HepG2 (cell line): Measurements from ENCODE around the gene TMEM121. TPM values are rescaled to one million over a fixed set of nuclear protein-coding genes. Genes with fewer than 3 reads are reported as not detected.

Source experiments
- FOSL2 ChIP-seq: sonication (generic); formaldehyde crosslinking; IDR thresholded peaks from 2 replicates; pipeline ENCODE4 v1.4.0; 2020; ENCODE audit warnings: missing genetic modification reagents
- HNRNPL ChIP-seq: fragments of 200-400 bp; formaldehyde crosslinking; IDR thresholded peaks from 2 replicates; pipeline ENCODE4 v1.6.1; 2017; ENCODE audit warnings: mild to moderate bottlenecking, low read depth, low read length
- KMT2B ChIP-seq: IDR thresholded peaks from 2 replicates; pipeline ENCODE4 v1.6.1; 2016; ENCODE audit warnings: missing genetic modification reagents, missing compliant biosample characterization
- MIXL1 ChIP-seq: IDR thresholded peaks from 2 replicates; pipeline ENCODE4 v1.6.1; 2016
- MZF1 ChIP-seq: sonication (generic); formaldehyde crosslinking; IDR thresholded peaks from 2 replicates; pipeline ENCODE4 v1.8.1; 2023; ENCODE audit warnings: mild to moderate bottlenecking, missing genetic modification reagents, borderline replicate concordance
- NR2C2 ChIP-seq: sonication (generic); formaldehyde crosslinking; IDR thresholded peaks from 2 replicates; pipeline ENCODE4 v1.4.0; 2020; ENCODE audit warnings: missing genetic modification reagents, mild to moderate bottlenecking, moderate library complexity, borderline replicate concordance
- NR2F6 ChIP-seq, 2 experiments: IDR thresholded peaks; 2 replicates each; pipeline ENCODE4 v1.6.1; 2016; ENCODE audit warnings: antibody characterized with exemption in 1 of 2, mild to moderate bottlenecking in 1 of 2
- PHF21A ChIP-seq: sonication (generic); formaldehyde crosslinking; IDR thresholded peaks from 2 replicates; pipeline ENCODE4 v1.5.0; 2020; ENCODE audit warnings: mild to moderate bottlenecking, missing genetic modification reagents
- REPIN1 ChIP-seq: sonication (generic); formaldehyde crosslinking; IDR thresholded peaks from 2 replicates; pipeline ENCODE4 v1.8.0; 2022; ENCODE audit warnings: missing genetic modification reagents, low read depth, mild to moderate bottlenecking, borderline replicate concordance
- SMAD3 ChIP-seq: sonication (generic); formaldehyde crosslinking; IDR thresholded peaks from 2 replicates; pipeline ENCODE4 v1.4.0; 2020; ENCODE audit warnings: missing genetic modification reagents
- YY1 ChIP-seq: IDR thresholded peaks from 2 replicates; pipeline ENCODE4 v1.6.1; 2011; ENCODE audit warnings: low read length, low read depth, moderate library complexity, mild to moderate bottlenecking; ENCODE audit not compliant: insufficient read depth, insufficient replicate concordance
- ZNF253 ChIP-seq: sonication (generic); formaldehyde crosslinking; IDR thresholded peaks from 2 replicates; pipeline ENCODE4 v1.8.0; 2022; ENCODE audit warnings: mild to moderate bottlenecking, missing genetic modification reagents, borderline replicate concordance
- ZNF264 ChIP-seq: sonication (generic); formaldehyde crosslinking; IDR thresholded peaks from 2 replicates; pipeline ENCODE4 v1.4.0; 2020; ENCODE audit warnings: missing genetic modification reagents
- ZNF468 ChIP-seq: sonication (generic); formaldehyde crosslinking; IDR thresholded peaks from 2 replicates; pipeline ENCODE4 v1.8.0; 2022; ENCODE audit warnings: mild to moderate bottlenecking, moderate library complexity, missing genetic modification reagents
- ZNF792 ChIP-seq: IDR thresholded peaks from 2 replicates; pipeline ENCODE4 v1.6.1; 2016
- polyA plus RNA-seq, 8 experiments: library from polyadenylated mRNA; depleted of rRNA in 3 of 8; stranded (reverse) in 7 of 8; unstranded in 1 of 8; fragments of >200 nt; fragmentation: Illumina TruSeq in 4 of 8; extraction: Trizol in 4 of 8; gene quantifications; 2 replicates each; pipeline versions ENCODE4 v1.2.1 to v1.2.3, GENCODE V29; 2011 to 2016; ENCODE audit warnings: low read depth in 4 of 8, missing spikeins in 1 of 8, mixed read lengths in 1 of 8; ENCODE audit not compliant: insufficient read depth in 1 of 8
- total RNA-seq, 5 experiments: library from RNA; depleted of rRNA; stranded (reverse); fragments of >200 nt; fragmentation: Illumina TruSeq; extraction: Trizol; gene quantifications; 2 replicates each; pipeline ENCODE4 v1.2.3, GENCODE V29; 2016; ENCODE audit warnings: low read depth in 1 of 5
- TF ChIP-seq, protein P1 (sequence below): sonication (generic); formaldehyde crosslinking; IDR thresholded peaks from 2 replicates; pipeline ENCODE4 v1.5.0; 2020; ENCODE audit warnings: missing genetic modification reagents, mild to moderate bottlenecking, borderline replicate concordance
- TF ChIP-seq, protein P2 (sequence below): fragments of 450-650 bp; IDR thresholded peaks from 2 replicates; pipeline ENCODE4 v1.6.1; 2017; ENCODE audit warnings: mild to moderate bottlenecking
- TF ChIP-seq, protein P3 (sequence below): sonication (generic); formaldehyde crosslinking; IDR thresholded peaks from 2 replicates; pipeline ENCODE4 v1.4.0; 2020; ENCODE audit warnings: missing genetic modification reagents, mild to moderate bottlenecking, borderline replicate concordance
- TF ChIP-seq, protein P4 (sequence below): sonication (generic); formaldehyde crosslinking; IDR thresholded peaks from 2 replicates; pipeline ENCODE4 v1.4.0; 2020; ENCODE audit warnings: missing genetic modification reagents
- TF ChIP-seq, protein P5 (sequence below): sonication (generic); formaldehyde crosslinking; IDR thresholded peaks from 2 replicates; pipeline ENCODE4 v1.5.1; 2020; ENCODE audit warnings: missing genetic modification reagents, mild to moderate bottlenecking, borderline replicate concordance
- TF ChIP-seq, protein P6 (sequence below): sonication (generic); formaldehyde crosslinking; conservative IDR thresholded peaks from 2 replicates; pipeline ENCODE4 v1.4.0; 2020; ENCODE audit warnings: missing genetic modification reagents

Gene TMEM121
- total and polyA plus RNA-seq, 2 of the 13 experiments (the other 11 are each of a cell fraction or from before 2014, with no cell fraction given), result 6.6 to 19.0 TPM

DNA sequence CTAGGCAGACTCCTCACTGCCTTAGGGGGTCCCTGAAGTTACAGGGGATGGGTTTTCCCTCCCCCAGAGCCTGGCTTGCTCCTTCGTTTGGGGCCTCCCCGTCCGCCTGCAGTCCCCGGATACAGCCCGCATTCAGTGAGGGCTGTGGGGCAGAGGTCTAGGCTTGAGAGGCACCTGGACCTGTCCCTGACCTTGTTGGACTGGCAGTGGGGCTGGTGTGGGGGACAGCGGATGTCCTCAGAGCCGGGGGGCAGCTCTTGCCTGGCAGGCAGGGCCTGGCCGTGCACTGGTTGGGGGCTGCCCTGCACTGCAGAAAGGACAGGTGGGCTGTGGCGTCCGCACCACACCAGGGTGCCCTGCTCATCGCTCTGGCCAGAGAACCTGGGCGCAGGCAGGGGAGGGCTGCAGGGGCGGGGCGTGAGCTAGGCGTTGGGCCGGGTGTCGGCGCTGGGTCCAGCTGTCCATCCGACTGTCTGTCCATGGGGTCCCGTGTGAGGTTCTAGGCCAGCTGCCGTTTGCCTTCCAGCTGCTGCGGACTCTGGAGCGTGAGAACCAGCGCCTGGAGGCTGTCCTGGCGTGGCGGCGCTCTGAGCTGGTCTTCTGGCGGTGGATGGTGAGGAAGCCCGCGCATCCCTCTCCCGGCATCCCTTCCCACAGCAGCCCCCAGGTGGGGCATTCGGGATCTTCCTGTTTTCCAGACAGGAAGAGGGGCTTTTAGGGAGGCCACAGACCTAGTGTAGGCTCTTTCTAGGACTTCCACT is 29.4 kb upstream of the TMEM121 start (continued):
- TF ChIP-seq HNRNPL, result peak; percentile 69; the same call in 1 of the 2 replicates
- TF ChIP-seq NR2F6 (IDR thresholded peaks at IDR 0.05), result no peak
- TF ChIP-seq NR2F6 (CRISPR knock-in tag; IDR thresholded peaks at IDR 0.05), result peak; percentile 65
- TF ChIP-seq ZNF792 (CRISPR knock-in tag), result no peak
- TF ChIP-seq ZNF468, result no peak
- TF ChIP-seq, protein P1, sequence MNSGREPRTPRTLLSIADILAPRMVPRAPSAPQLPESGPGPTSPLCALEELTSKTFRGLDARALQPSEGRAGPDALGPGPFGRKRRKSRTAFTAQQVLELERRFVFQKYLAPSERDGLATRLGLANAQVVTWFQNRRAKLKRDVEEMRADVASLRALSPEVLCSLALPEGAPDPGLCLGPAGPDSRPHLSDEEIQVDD, result no peak
- TF ChIP-seq, protein P2, sequence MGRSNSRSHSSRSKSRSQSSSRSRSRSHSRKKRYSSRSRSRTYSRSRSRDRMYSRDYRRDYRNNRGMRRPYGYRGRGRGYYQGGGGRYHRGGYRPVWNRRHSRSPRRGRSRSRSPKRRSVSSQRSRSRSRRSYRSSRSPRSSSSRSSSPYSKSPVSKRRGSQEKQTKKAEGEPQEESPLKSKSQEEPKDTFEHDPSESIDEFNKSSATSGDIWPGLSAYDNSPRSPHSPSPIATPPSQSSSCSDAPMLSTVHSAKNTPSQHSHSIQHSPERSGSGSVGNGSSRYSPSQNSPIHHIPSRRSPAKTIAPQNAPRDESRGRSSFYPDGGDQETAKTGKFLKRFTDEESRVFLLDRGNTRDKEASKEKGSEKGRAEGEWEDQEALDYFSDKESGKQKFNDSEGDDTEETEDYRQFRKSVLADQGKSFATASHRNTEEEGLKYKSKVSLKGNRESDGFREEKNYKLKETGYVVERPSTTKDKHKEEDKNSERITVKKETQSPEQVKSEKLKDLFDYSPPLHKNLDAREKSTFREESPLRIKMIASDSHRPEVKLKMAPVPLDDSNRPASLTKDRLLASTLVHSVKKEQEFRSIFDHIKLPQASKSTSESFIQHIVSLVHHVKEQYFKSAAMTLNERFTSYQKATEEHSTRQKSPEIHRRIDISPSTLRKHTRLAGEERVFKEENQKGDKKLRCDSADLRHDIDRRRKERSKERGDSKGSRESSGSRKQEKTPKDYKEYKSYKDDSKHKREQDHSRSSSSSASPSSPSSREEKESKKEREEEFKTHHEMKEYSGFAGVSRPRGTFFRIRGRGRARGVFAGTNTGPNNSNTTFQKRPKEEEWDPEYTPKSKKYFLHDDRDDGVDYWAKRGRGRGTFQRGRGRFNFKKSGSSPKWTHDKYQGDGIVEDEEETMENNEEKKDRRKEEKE, result no peak
- TF ChIP-seq, protein P3, sequence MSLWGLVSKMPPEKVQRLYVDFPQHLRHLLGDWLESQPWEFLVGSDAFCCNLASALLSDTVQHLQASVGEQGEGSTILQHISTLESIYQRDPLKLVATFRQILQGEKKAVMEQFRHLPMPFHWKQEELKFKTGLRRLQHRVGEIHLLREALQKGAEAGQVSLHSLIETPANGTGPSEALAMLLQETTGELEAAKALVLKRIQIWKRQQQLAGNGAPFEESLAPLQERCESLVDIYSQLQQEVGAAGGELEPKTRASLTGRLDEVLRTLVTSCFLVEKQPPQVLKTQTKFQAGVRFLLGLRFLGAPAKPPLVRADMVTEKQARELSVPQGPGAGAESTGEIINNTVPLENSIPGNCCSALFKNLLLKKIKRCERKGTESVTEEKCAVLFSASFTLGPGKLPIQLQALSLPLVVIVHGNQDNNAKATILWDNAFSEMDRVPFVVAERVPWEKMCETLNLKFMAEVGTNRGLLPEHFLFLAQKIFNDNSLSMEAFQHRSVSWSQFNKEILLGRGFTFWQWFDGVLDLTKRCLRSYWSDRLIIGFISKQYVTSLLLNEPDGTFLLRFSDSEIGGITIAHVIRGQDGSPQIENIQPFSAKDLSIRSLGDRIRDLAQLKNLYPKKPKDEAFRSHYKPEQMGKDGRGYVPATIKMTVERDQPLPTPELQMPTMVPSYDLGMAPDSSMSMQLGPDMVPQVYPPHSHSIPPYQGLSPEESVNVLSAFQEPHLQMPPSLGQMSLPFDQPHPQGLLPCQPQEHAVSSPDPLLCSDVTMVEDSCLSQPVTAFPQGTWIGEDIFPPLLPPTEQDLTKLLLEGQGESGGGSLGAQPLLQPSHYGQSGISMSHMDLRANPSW (CRISPR knock-in tag), result no peak
- TF ChIP-seq MZF1, result no peak
- TF ChIP-seq, protein P4, sequence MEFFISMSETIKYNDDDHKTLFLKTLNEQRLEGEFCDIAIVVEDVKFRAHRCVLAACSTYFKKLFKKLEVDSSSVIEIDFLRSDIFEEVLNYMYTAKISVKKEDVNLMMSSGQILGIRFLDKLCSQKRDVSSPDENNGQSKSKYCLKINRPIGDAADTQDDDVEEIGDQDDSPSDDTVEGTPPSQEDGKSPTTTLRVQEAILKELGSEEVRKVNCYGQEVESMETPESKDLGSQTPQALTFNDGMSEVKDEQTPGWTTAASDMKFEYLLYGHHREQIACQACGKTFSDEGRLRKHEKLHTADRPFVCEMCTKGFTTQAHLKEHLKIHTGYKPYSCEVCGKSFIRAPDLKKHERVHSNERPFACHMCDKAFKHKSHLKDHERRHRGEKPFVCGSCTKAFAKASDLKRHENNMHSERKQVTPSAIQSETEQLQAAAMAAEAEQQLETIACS (CRISPR knock-in tag), result no peak; the same call in 1 of the 2 replicates
- TF ChIP-seq YY1, result no peak
- no peak for TF ChIP-seq REPIN1
- TF ChIP-seq NR2C2 (CRISPR knock-in tag), result no peak
- TF ChIP-seq, protein P5, sequence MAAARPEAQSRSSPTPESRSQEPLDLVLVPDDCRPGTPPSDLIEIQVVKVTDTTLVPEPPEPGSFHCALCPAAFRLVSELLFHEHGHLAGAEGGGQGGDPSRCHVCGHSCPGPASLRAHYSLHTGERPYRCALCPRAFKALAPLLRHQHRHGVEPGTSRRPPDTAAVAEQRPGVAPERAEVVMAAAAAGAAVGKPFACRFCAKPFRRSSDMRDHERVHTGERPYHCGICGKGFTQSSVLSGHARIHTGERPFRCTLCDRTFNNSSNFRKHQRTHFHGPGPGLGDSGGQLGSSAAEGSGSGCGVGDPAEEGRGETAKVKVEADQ (CRISPR knock-in tag), result no peak
- no peak for TF ChIP-seq KMT2B (CRISPR knock-in tag)
- TF ChIP-seq ZNF264 (CRISPR knock-in tag), result no peak
- TF ChIP-seq MIXL1 (CRISPR knock-in tag), result no peak
- TF ChIP-seq ZNF253 (CRISPR knock-in tag), result no peak
- no peak for TF ChIP-seq FOSL2 (CRISPR knock-in tag)
- no peak for TF ChIP-seq SMAD3 (CRISPR knock-in tag)
- TF ChIP-seq PHF21A, result no peak; the same call in 1 of the 2 replicates
- TF ChIP-seq, protein P6, sequence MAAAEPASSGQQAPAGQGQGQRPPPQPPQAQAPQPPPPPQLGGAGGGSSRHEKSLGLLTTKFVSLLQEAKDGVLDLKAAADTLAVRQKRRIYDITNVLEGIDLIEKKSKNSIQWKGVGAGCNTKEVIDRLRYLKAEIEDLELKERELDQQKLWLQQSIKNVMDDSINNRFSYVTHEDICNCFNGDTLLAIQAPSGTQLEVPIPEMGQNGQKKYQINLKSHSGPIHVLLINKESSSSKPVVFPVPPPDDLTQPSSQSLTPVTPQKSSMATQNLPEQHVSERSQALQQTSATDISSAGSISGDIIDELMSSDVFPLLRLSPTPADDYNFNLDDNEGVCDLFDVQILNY (CRISPR knock-in tag), result no peak
